GM23248 (cell line): Measurements from ENCODE around the gene GSE1. TPM values are rescaled to one million over a fixed set of nuclear protein-coding genes. Genes with fewer than 3 reads are reported as not detected.

Source experiments
- DNase-seq: peaks from one replicate; pipeline ENCODE4 v3.0.0-alpha.2; 2015
- H2AFZ ChIP-seq: fragments of 200-600 bp; sonication (generic); 2 replicates; pipeline ENCODE4 v1.6.1; 2016; ENCODE audit warnings: antibody characterized with exemption
- H3F3A ChIP-seq: fragments of 200-600 bp; sonication (generic); 2 replicates; pipeline ENCODE4 v1.6.1; 2016; ENCODE audit warnings: mild to moderate bottlenecking, antibody characterized with exemption, mixed run types; ENCODE audit not compliant: insufficient read depth
- H3K27ac ChIP-seq: fragments of 200-600 bp; sonication (generic); 2 replicates; pipeline ENCODE4 v1.5.1; 2016; ENCODE audit warnings: mild to moderate bottlenecking
- H3K27me3 ChIP-seq: fragments of 200-600 bp; sonication (generic); replicated peaks from 2 replicates; pipeline ENCODE4 v1.6.1; 2016; ENCODE audit warnings: mild to moderate bottlenecking; ENCODE audit not compliant: insufficient read depth
- H3K36me3 ChIP-seq: fragments of 200-600 bp; sonication (generic); 2 replicates; pipeline ENCODE4 v1.6.1; 2016; ENCODE audit warnings: low read depth, mild to moderate bottlenecking
- H3K4me1 ChIP-seq: fragments of 200-600 bp; sonication (generic); 2 replicates; pipeline ENCODE4 v1.6.1; 2016; ENCODE audit warnings: mild to moderate bottlenecking; ENCODE audit not compliant: insufficient read depth
- H3K4me2 ChIP-seq: fragments of 200-600 bp; sonication (generic); one replicate; pipeline ENCODE4 v1.6.1; 2016; ENCODE audit warnings: mild to moderate bottlenecking; ENCODE audit not compliant: unreplicated experiment
- H3K4me3 ChIP-seq: fragments of 200-600 bp; sonication (generic); 2 replicates; pipeline ENCODE4 v1.5.1; 2016; ENCODE audit warnings: mild to moderate bottlenecking
- H3K79me2 ChIP-seq: fragments of 200-600 bp; sonication (generic); 2 replicates; pipeline ENCODE4 v1.6.1; 2016; ENCODE audit warnings: mild to moderate bottlenecking; ENCODE audit not compliant: insufficient read depth
- H3K9ac ChIP-seq: fragments of 200-600 bp; sonication (generic); 2 replicates; pipeline ENCODE4 v1.6.1; 2016; ENCODE audit warnings: mild to moderate bottlenecking
- H3K9me2 ChIP-seq: fragments of 200-600 bp; sonication (generic); 2 replicates; pipeline ENCODE4 v1.6.1; 2016; ENCODE audit warnings: mixed run types, mild to moderate bottlenecking, moderate library complexity; ENCODE audit not compliant: insufficient read depth
- H3K9me3 ChIP-seq: fragments of 200-600 bp; sonication (generic); one replicate; pipeline ENCODE4 v1.6.1; 2017; ENCODE audit warnings: low read depth
- H4K20me1 ChIP-seq: fragments of 200-600 bp; sonication (generic); 2 replicates; pipeline ENCODE4 v1.6.0; 2016; ENCODE audit not compliant: insufficient read depth
- EZH2 ChIP-seq: fragments of 200-600 bp; sonication (generic); IDR thresholded peaks from 2 replicates; pipeline ENCODE4 v1.6.1; 2018; ENCODE audit warnings: antibody characterized with exemption, mild to moderate bottlenecking; ENCODE audit not compliant: insufficient read depth, poor library complexity, severe bottlenecking
- EZH2phosphoT487 ChIP-seq: fragments of 200-600 bp; sonication (generic); IDR thresholded peaks from 2 replicates; pipeline ENCODE4 v1.6.1; 2018; ENCODE audit warnings: antibody characterized with exemption, moderate library complexity, mild to moderate bottlenecking, low read depth; ENCODE audit not compliant: insufficient read depth
- WGBS, 2 experiments: methylation state at CpG; one replicate each; pipeline ENCODE4 v1.1.6; 2015 to 2017; ENCODE audit warnings: low lambda C conversion rate in 2 of 2, low coverage in 1 of 2; ENCODE audit errors: missing lambda C conversion rate in 2 of 2; 5-methylcytosine and 5-hydroxymethylcytosine counted together
- in situ Hi-C: fragments of 300-500 bp; cut with MboI; formaldehyde crosslinking; loops from 2 replicates; pipeline ENCODE4 v1.15.0; 2020
- polyA plus RNA-seq: library from polyadenylated mRNA; unstranded; fragments of >200 nt; fragmentation: Nextera tagmentation; extraction: Ambion mirVana; gene quantifications from 2 replicates; pipeline ENCODE4 v1.2.1, GENCODE V29; 2016
- total RNA-seq: library from RNA; depleted of rRNA; stranded (reverse); fragments of >200 nt; shearing (Covaris generic); gene quantifications from 2 replicates; pipeline ENCODE4 v1.2.3, GENCODE V29; 2014

Gene GSE1
- total and polyA plus RNA-seq, 2 experiments from 2014 or later = 11.6 to 35.1 TPM

DNA sequence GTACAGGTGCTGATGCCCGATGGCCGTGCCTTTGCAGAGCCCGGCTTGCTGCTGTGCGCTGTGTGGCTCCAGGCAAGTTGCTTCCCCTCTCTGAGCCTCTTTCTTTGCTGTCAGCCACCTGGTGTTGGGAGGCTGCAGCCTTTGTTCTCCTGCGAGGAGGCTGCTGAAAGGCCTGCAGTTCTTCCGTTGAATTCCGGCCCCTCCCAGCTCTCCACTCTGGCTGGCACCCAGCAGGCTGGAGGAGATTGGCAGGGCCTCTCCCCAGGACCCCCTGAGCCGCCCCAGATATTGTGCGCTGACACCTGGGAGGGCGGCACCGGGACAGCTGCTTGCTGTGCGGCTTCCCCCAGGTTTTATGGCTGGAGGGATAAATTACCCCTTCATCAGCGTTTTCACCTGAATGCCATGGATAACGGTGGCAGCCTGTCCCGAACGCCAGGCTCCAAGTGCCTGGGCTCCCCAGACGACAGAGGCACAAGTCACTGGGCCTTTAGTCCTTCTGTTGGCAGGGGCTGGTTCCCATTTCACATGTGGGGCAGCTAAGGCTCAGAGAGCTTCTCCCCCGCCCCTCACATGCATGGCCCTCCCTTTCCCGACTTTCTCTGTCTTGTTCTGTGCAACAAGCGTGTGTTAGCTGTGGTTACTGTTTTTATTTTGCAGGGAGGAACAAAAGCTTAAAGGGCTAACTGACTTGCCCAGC lies 35.1 kb upstream of the GSE1 start:
- in situ Hi-C loops = no loop called here

DNA sequence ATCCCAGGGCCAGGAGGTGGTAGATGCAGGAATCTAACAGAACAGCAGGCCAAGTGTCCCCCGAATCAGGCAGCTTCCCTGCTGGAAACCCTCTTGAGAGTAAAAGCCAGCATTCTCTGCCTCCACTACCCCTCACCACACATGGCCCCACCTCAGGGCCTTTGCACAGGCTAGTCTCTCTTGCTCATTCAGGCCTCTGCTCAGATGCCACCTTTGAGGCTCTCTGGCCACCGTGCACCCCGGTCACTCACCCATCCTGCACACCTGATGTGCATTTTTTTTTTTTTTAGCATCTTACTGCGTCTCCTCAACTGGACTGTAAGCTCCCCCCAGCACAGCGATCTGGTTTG lies 34.5 kb upstream of the GSE1 start:
- H3K4me2 ChIP-seq = no peak overlapping the region
- no peak overlapping the region for H3K4me3 ChIP-seq
- TF ChIP-seq EZH2phosphoT487 = no peak
- TF ChIP-seq EZH2 = no peak
- H3K9me2 ChIP-seq = no peaks in the 10 kb centered on the region
- H3K79me2 ChIP-seq = peaks cover 100% of the 10 kb centered on the region
- H3K9ac ChIP-seq = no peak overlapping the region
- H3K4me1 ChIP-seq = peaks cover 27% of the 10 kb centered on the region
- no peaks in the 10 kb centered on the region for H3K9me3 ChIP-seq
- WGBS, 2 experiments = 97 to 100% methylated on average over 5 of the region's 5 CpGs
- H3F3A ChIP-seq = peaks cover 14% of the 10 kb centered on the region; the same call in 1 of the 2 replicates
- in situ Hi-C loops = no loop called here
- H3K27ac ChIP-seq = no peak overlapping the region
- no peak overlapping the region for H2AFZ ChIP-seq
- DNase-seq = no peak
- no peaks in the 10 kb centered on the region for H3K36me3 ChIP-seq
- no peaks in the 10 kb centered on the region for H3K27me3 ChIP-seq
- H4K20me1 ChIP-seq = peaks cover 26% of the 10 kb centered on the region

More for the DNA sequence above, 35.1 kb upstream of the GSE1 start:
- H2AFZ ChIP-seq = no peak overlapping the region
- H3K36me3 ChIP-seq = no peaks in the 10 kb centered on the region
- H3K4me2 ChIP-seq = no peak overlapping the region
- H3K9me2 ChIP-seq = no peaks in the 10 kb centered on the region
- H3K4me1 ChIP-seq = peaks cover 25% of the 10 kb centered on the region
- H3F3A ChIP-seq = peaks cover 10% of the 10 kb centered on the region; the same call in 1 of the 2 replicates
- H3K79me2 ChIP-seq = peaks cover 100% of the 10 kb centered on the region
- TF ChIP-seq EZH2phosphoT487 (no peak), EZH2 (no peak)
- no peaks in the 10 kb centered on the region for H3K9me3 ChIP-seq
- no peak overlapping the region for H3K9ac ChIP-seq
- peaks cover 26% of the 10 kb centered on the region for H4K20me1 ChIP-seq
- WGBS, 2 experiments = 88% methylated on average over 20 of the region's 20 CpGs
- no peak for DNase-seq
- H3K4me3 ChIP-seq = no peak overlapping the region
- no peak overlapping the region for H3K27ac ChIP-seq
- no peaks in the 10 kb centered on the region for H3K27me3 ChIP-seq

DNA sequence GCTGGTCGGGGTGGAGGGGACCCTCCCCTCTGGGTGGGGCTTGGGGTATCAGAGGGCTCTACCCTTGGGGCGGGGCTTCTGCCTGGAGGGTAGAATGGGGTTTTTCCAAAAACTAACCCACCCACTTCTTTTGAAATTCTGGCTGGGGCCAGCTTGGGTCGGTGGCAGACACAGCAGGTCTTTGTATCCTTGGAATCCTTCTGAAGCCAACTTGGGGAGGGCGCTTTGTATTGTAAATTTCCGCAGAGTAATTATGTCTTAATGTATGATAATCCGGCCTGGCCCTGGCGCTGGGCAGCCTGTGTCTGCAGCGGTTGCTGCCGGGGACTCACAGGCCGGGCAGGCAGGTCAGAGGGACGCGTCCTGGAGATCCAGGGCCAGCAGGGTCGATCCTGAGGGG lies 33.9 kb upstream of the GSE1 start:
- WGBS, 2 experiments = 89 to 92% methylated on average over 13 of the region's 13 CpGs
- peaks cover 14% of the 10 kb centered on the region; the same call in 1 of the 2 replicates for H3F3A ChIP-seq
- no peak overlapping the region for H2AFZ ChIP-seq
- no peaks in the 10 kb centered on the region for H3K9me3 ChIP-seq
- no peak overlapping the region for H3K9ac ChIP-seq
- H3K9me2 ChIP-seq = no peaks in the 10 kb centered on the region
- H3K4me2 ChIP-seq = no peak overlapping the region
- H3K27ac ChIP-seq = no peak overlapping the region
- H3K4me3 ChIP-seq = no peak overlapping the region
- peaks cover 100% of the 10 kb centered on the region for H3K79me2 ChIP-seq
- peaks cover 26% of the 10 kb centered on the region for H3K4me1 ChIP-seq
- peaks cover 26% of the 10 kb centered on the region for H4K20me1 ChIP-seq
- H3K27me3 ChIP-seq = no peaks in the 10 kb centered on the region
- in situ Hi-C loops = no loop called here
- TF ChIP-seq EZH2phosphoT487 = no peak
- TF ChIP-seq EZH2 = no peak
- DNase-seq = no peak
- no peaks in the 10 kb centered on the region for H3K36me3 ChIP-seq

DNA sequence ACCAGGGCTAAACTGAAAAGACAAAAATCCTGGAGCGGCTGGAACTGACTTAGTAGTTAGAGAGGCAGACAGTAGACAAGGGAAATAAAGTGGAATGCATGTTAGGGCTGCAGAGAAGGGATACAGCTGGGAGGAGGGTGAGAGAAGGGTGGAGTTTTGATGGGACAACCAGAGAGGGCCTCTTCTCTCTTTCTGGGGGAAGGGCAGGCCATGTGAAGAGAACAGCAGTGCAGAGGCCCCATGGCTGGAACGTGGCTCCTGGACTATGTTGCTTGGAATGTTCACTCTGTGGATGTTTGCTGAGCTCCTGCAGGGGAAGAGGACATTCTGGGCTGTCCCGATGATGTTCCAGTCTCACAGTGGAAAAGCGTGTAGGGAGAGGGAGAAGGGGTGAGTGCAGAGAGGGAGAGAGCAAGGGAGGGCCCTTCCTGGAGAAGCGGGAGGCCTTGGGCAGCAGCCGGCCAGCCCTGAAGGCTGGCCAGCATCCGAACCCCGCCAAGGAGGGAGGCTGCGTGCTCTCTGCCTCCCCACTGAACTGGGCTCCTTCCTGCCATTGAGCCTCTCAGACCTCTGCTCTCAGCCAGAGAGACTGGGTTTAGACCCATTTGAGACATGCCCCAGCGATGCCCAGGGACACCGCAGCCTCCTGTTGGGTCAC lies 33.1 kb upstream of the GSE1 start:
- Histone ChIP-seq H4K20me1 (peaks cover 26% of the 10 kb centered on the region), H3K4me1 (peaks cover 20% of the 10 kb centered on the region), H3K27me3 (no peaks in the 10 kb centered on the region), H3K9me3 (no peaks in the 10 kb centered on the region), H3F3A (peaks cover 14% of the 10 kb centered on the region; the same call in 1 of the 2 replicates), H2AFZ (no peak overlapping the region), H3K9me2 (no peaks in the 10 kb centered on the region), H3K27ac (no peak overlapping the region), H3K4me2 (no peak overlapping the region), H3K4me3 (no peak overlapping the region), H3K36me3 (no peaks in the 10 kb centered on the region), H3K9ac (no peak overlapping the region), H3K79me2 (peaks cover 100% of the 10 kb centered on the region)
- DNase-seq = no peak
- in situ Hi-C loops = no loop called here
- 64 to 71% methylated on average over 8 to 11 of the region's 11 CpGs for WGBS, 2 experiments
- TF ChIP-seq EZH2 = no peak
